ENCODE results near the gene GPHA2.

GPHA2 gene

GRCh38 chr11:64963072-64963631 lies 27.5 kb upstream of the GPHA2 start:
- H2BK12ac ChIP-seq (ENCODE audit: low read length) = no peak overlapping the region

GRCh38 chr11:64960719-64961118 lies 25.0 kb upstream of the GPHA2 start:
- no peak overlapping the region for H3K18ac ChIP-seq (ENCODE audit: low read length)
- H3K14ac ChIP-seq (ENCODE audit: low read length) = no peak overlapping the region
- no peaks in the 10 kb centered on the region for H3K27me3 ChIP-seq (ENCODE audit: control insufficient read depth in 3 of 3, insufficient read depth in 3 of 3, low read depth in 1 of 3, low read length in 3 of 3)
- H4K91ac ChIP-seq (ENCODE audit: low read depth, low read length, poor library complexity) = no peak overlapping the region
- no CpG with 5 or more reads among the region's 4 CpGs for WGBS, 2 donors (ENCODE audit: extremely low coverage in 2 of 2, insufficient read length in 2 of 2, insufficient replicate concordance in 1 of 2)
- H2BK15ac ChIP-seq (ENCODE audit: low read length) = no peak overlapping the region
- no peak overlapping the region for H2AFZ ChIP-seq (ENCODE audit: low read length)
- H3K9me3 ChIP-seq (replicated peaks in 1 of 2; ENCODE audit: control insufficient read depth in 2 of 2, insufficient read depth in 1 of 2, low read depth in 1 of 2, low read length in 2 of 2) = no peaks in the 10 kb centered on the region
- no peak overlapping the region for H3K4me2 ChIP-seq (ENCODE audit: insufficient read depth, low read length, poor library complexity, severe bottlenecking)
- H2AK5ac ChIP-seq (ENCODE audit: low read depth, low read length) = no peak overlapping the region
- H2BK120ac ChIP-seq (ENCODE audit: low read depth, low read length) = no peak overlapping the region
- H3K27ac ChIP-seq (replicated peaks; ENCODE audit: low read length) = no peak overlapping the region
- no peaks in the 10 kb centered on the region for H3K4me1 ChIP-seq (ENCODE audit: control insufficient read depth in 2 of 2, insufficient read depth in 1 of 2, low read depth in 1 of 2, low read length in 2 of 2)
- H3K4ac ChIP-seq (ENCODE audit: low read length) = no peak overlapping the region
- no peaks in the 10 kb centered on the region for H3K36me3 ChIP-seq (replicated peaks in 1 of 2; ENCODE audit: control insufficient read depth in 2 of 2, insufficient read depth in 2 of 2, low read length in 2 of 2)
- H3K23ac ChIP-seq (ENCODE audit: low read depth, low read length, poor library complexity) = no peak overlapping the region
- H2BK5ac ChIP-seq (ENCODE audit: low read length) = no peak overlapping the region
- H3K4me3 ChIP-seq (ENCODE audit: low read length in 2 of 2) = no peak overlapping the region
- DNase-seq (ENCODE audit: low spot score) = no peak
- no peak overlapping the region for H2BK12ac ChIP-seq (ENCODE audit: low read length)
- no peaks in the 10 kb centered on the region for H3K79me1 ChIP-seq (ENCODE audit: low read depth, low read length)
- H3K9ac ChIP-seq (ENCODE audit: low read depth, low read length, poor library complexity) = no peak overlapping the region
- H4K8ac ChIP-seq (ENCODE audit: low read depth, low read length) = no peak overlapping the region

More at GRCh38 chr11:64963072-64963631, 27.5 kb upstream of the GPHA2 start:
- no peak overlapping the region for H4K91ac ChIP-seq (ENCODE audit: low read depth, low read length, poor library complexity)
- H2AFZ ChIP-seq (ENCODE audit: low read length) = no peak overlapping the region
- no peak overlapping the region for H2AK5ac ChIP-seq (ENCODE audit: low read depth, low read length)
- no peak for DNase-seq (ENCODE audit: low spot score)
- H3K4me2 ChIP-seq (ENCODE audit: insufficient read depth, low read length, poor library complexity, severe bottlenecking) = no peak overlapping the region
- no peak overlapping the region for H4K8ac ChIP-seq (ENCODE audit: low read depth, low read length)
- H3K23ac ChIP-seq (ENCODE audit: low read depth, low read length, poor library complexity) = no peak overlapping the region
- H3K4me3 ChIP-seq (ENCODE audit: low read length in 2 of 2) = no peak overlapping the region
- no peak overlapping the region for H3K4ac ChIP-seq (ENCODE audit: low read length)
- no peaks in the 10 kb centered on the region for H3K4me1 ChIP-seq (ENCODE audit: control insufficient read depth in 2 of 2, insufficient read depth in 1 of 2, low read depth in 1 of 2, low read length in 2 of 2)
- no peak overlapping the region for H3K18ac ChIP-seq (ENCODE audit: low read length)
- H3K9me3 ChIP-seq (replicated peaks in 1 of 2; ENCODE audit: control insufficient read depth in 2 of 2, insufficient read depth in 1 of 2, low read depth in 1 of 2, low read length in 2 of 2) = no peaks in the 10 kb centered on the region
- H3K79me1 ChIP-seq (ENCODE audit: low read depth, low read length) = no peaks in the 10 kb centered on the region
- no peak overlapping the region for H3K14ac ChIP-seq (ENCODE audit: low read length)
- no CpG with 5 or more reads among the region's 5 CpGs for WGBS, 2 donors (ENCODE audit: extremely low coverage in 2 of 2, insufficient read length in 2 of 2, insufficient replicate concordance in 1 of 2)
- no peak overlapping the region for H2BK15ac ChIP-seq (ENCODE audit: low read length)
- no peak overlapping the region for H2BK5ac ChIP-seq (ENCODE audit: low read length)
- no peak overlapping the region for H2BK120ac ChIP-seq (ENCODE audit: low read depth, low read length)
- no peaks in the 10 kb centered on the region for H3K27me3 ChIP-seq (ENCODE audit: control insufficient read depth in 3 of 3, insufficient read depth in 3 of 3, low read depth in 1 of 3, low read length in 3 of 3)
- no peak overlapping the region for H3K9ac ChIP-seq (ENCODE audit: low read depth, low read length, poor library complexity)
- no peaks in the 10 kb centered on the region for H3K36me3 ChIP-seq (replicated peaks in 1 of 2; ENCODE audit: control insufficient read depth in 2 of 2, insufficient read depth in 2 of 2, low read length in 2 of 2)
- no peak overlapping the region for H3K27ac ChIP-seq (replicated peaks; ENCODE audit: low read length)

DNA sequence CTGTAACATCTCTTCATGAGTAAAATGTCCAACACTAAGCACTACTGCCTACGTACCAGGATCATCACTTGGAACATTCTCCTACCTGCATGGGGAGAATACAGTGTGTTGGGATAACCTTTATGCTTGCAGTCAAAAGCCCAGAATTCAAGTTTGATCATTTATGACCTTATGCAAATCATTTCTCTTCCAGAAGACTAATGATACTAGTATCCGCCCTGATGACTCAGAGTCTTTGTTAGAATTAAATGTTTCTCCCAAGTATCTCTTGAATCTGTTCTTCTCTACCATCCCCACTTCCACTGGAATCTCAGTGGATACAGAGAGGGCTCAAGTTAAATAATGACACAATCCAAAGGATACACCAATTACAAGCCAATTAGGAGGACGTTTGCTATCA lies 23.8 kb upstream of the GPHA2 start:
- H3K4ac ChIP-seq (ENCODE audit: low read length) = no peak overlapping the region
- no peak overlapping the region for H3K27ac ChIP-seq (replicated peaks; ENCODE audit: low read length)
- no peaks in the 10 kb centered on the region for H3K36me3 ChIP-seq (replicated peaks in 1 of 2; ENCODE audit: control insufficient read depth in 2 of 2, insufficient read depth in 2 of 2, low read length in 2 of 2)
- no peak overlapping the region for H2AFZ ChIP-seq (ENCODE audit: low read length)
- H3K4me2 ChIP-seq (ENCODE audit: insufficient read depth, low read length, poor library complexity, severe bottlenecking) = no peak overlapping the region
- H3K9ac ChIP-seq (ENCODE audit: low read depth, low read length, poor library complexity) = no peak overlapping the region
- H3K4me1 ChIP-seq (ENCODE audit: control insufficient read depth in 2 of 2, insufficient read depth in 1 of 2, low read depth in 1 of 2, low read length in 2 of 2) = no peaks in the 10 kb centered on the region
- no peak overlapping the region for H4K8ac ChIP-seq (ENCODE audit: low read depth, low read length)
- no peak overlapping the region for H3K14ac ChIP-seq (ENCODE audit: low read length)
- no peaks in the 10 kb centered on the region for H3K9me3 ChIP-seq (replicated peaks in 1 of 2; ENCODE audit: control insufficient read depth in 2 of 2, insufficient read depth in 1 of 2, low read depth in 1 of 2, low read length in 2 of 2)
- H2BK15ac ChIP-seq (ENCODE audit: low read length) = no peak overlapping the region
- no peak overlapping the region for H3K23ac ChIP-seq (ENCODE audit: low read depth, low read length, poor library complexity)
- H3K27me3 ChIP-seq (ENCODE audit: control insufficient read depth in 3 of 3, insufficient read depth in 3 of 3, low read depth in 1 of 3, low read length in 3 of 3) = peaks cover 0 to 8% (median 0%) of the 10 kb centered on the region in 3 experiments
- H3K18ac ChIP-seq (ENCODE audit: low read length) = no peak overlapping the region
- DNase-seq (ENCODE audit: low spot score) = no peak
- no peak overlapping the region for H2BK5ac ChIP-seq (ENCODE audit: low read length)
- no peaks in the 10 kb centered on the region for H3K79me1 ChIP-seq (ENCODE audit: low read depth, low read length)
- H2AK5ac ChIP-seq (ENCODE audit: low read depth, low read length) = no peak overlapping the region
- H2BK120ac ChIP-seq (ENCODE audit: low read depth, low read length) = no peak overlapping the region
- WGBS, 2 donors (ENCODE audit: extremely low coverage in 2 of 2, insufficient read length in 2 of 2, insufficient replicate concordance in 1 of 2) = no CpG with 5 or more reads among the region's 3 CpGs
- H4K91ac ChIP-seq (ENCODE audit: low read depth, low read length, poor library complexity) = no peak overlapping the region
- no peak overlapping the region for H2BK12ac ChIP-seq (ENCODE audit: low read length)
- H3K4me3 ChIP-seq (ENCODE audit: low read length in 2 of 2) = no peak overlapping the region

- H3K23ac ChIP-seq (ENCODE audit: low read depth, low read length, poor library complexity) = no peak overlapping the region
- no peak overlapping the region for H4K8ac ChIP-seq (ENCODE audit: low read depth, low read length)
- H2BK15ac ChIP-seq (ENCODE audit: low read length) = no peak overlapping the region
- no peak overlapping the region for H2AFZ ChIP-seq (ENCODE audit: low read length)
- no peak overlapping the region for H3K14ac ChIP-seq (ENCODE audit: low read length)
- H3K4ac ChIP-seq (ENCODE audit: low read length) = no peak overlapping the region
- no peak overlapping the region for H2AK5ac ChIP-seq (ENCODE audit: low read depth, low read length)
- no peak overlapping the region for H2BK12ac ChIP-seq (ENCODE audit: low read length)
- no peak overlapping the region for H2BK120ac ChIP-seq (ENCODE audit: low read depth, low read length)
- H3K36me3 ChIP-seq (replicated peaks in 1 of 2; ENCODE audit: control insufficient read depth in 2 of 2, insufficient read depth in 2 of 2, low read length in 2 of 2) = no peaks in the 10 kb centered on the region
- DNase-seq (ENCODE audit: low spot score) = no peak
- H3K79me1 ChIP-seq (ENCODE audit: low read depth, low read length) = no peaks in the 10 kb centered on the region
- H3K27ac ChIP-seq (replicated peaks; ENCODE audit: low read length) = no peak overlapping the region
- H4K91ac ChIP-seq (ENCODE audit: low read depth, low read length, poor library complexity) = no peak overlapping the region
- H3K9ac ChIP-seq (ENCODE audit: low read depth, low read length, poor library complexity) = no peak overlapping the region
- H3K9me3 ChIP-seq (replicated peaks in 1 of 2; ENCODE audit: control insufficient read depth in 2 of 2, insufficient read depth in 1 of 2, low read depth in 1 of 2, low read length in 2 of 2) = no peaks in the 10 kb centered on the region
- WGBS, 2 donors (ENCODE audit: extremely low coverage in 2 of 2, insufficient read length in 2 of 2, insufficient replicate concordance in 1 of 2) = no CpG with 5 or more reads among the region's 5 CpGs
- no peak overlapping the region for H3K4me2 ChIP-seq (ENCODE audit: insufficient read depth, low read length, poor library complexity, severe bottlenecking)
- no peak overlapping the region for H3K18ac ChIP-seq (ENCODE audit: low read length)
- H3K4me3 ChIP-seq (ENCODE audit: low read length in 2 of 2) = no peak overlapping the region
- no peak overlapping the region for H2BK5ac ChIP-seq (ENCODE audit: low read length)
- peaks cover 0 to 13% (median 0%) of the 10 kb centered on the region in 3 experiments for H3K27me3 ChIP-seq (ENCODE audit: control insufficient read depth in 3 of 3, insufficient read depth in 3 of 3, low read depth in 1 of 3, low read length in 3 of 3)
- no peaks in the 10 kb centered on the region for H3K4me1 ChIP-seq (ENCODE audit: control insufficient read depth in 2 of 2, insufficient read depth in 1 of 2, low read depth in 1 of 2, low read length in 2 of 2)
Measured at GRCh38 chr11:64954201-64954600, 18.5 kb upstream of the GPHA2 start.
